ENCODE results near the gene G0S2. TPM values are rescaled to one million over a fixed set of nuclear protein-coding genes. Genes with fewer than 3 reads are reported as not detected.

The G0S2 gene
- 38.9 and 55.8 TPM in 2 replicates for total RNA-seq

GRCh38 chr1:209674957-209675564 lies at the start of gene G0S2:
TSS of gene G0S2 (plus strand) at chr1:209675412. CDS start at chr1:209675685, 273 bp downstream.

GRCh38 chr1:209652121-209652735 lies 23.0 kb upstream of the G0S2 start, which contains the start of gene LAMB3:
TSS of gene LAMB3 (minus strand) at chr1:209652425. CDS start at chr1:209650944, 1,481 bp downstream.

GRCh38 chr1:209704584-209704983 lies 29.4 kb downstream of the G0S2 start, which contains the start of gene HSD11B1:
TSS of gene HSD11B1 (plus strand) at chr1:209704846. CDS start at chr1:209704943, 97 bp downstream.

Other genes with a start within 250 kb of the G0S2 start
- gene CAMK1G, start 91.7 kb upstream of the G0S2 start, total RNA-seq: 0.28 and 0.83 TPM in 2 replicates
- 7.1 and 9.3 TPM in 2 replicates for gene LAMB3, start 23.0 kb upstream of the G0S2 start, total RNA-seq
- gene HSD11B1, start 29.4 kb downstream of the G0S2 start, total RNA-seq: 137 and 168 TPM in 2 replicates
- gene TRAF3IP3, start 80.6 kb downstream of the G0S2 start, total RNA-seq: under 0.01 and 0.28 TPM in 2 replicates
- gene C1orf74, start 109.1 kb downstream of the G0S2 start, total RNA-seq: 2.0 and 2.3 TPM in 2 replicates
- 0.09 and 0.14 TPM in 2 replicates for gene IRF6, start 130.7 kb downstream of the G0S2 start, total RNA-seq
- gene UTP25, start 152.6 kb downstream of the G0S2 start, total RNA-seq: 3.6 and 5.9 TPM in 2 replicates

Measured in smooth muscle cell of bladder (primary cell).